HG03558 (cell line): ENCODE data around the gene HRH2.

Experiments used
- ATAC-seq: cut with Tn5 transposase; IDR thresholded peaks from one replicate; pipeline ENCODE4 v1.9.1; 2021; ENCODE audit warnings: moderate number of reproducible peaks; ENCODE audit not compliant: unreplicated experiment; ENCODE audit errors: extremely low read depth

The HRH2 gene

DNA sequence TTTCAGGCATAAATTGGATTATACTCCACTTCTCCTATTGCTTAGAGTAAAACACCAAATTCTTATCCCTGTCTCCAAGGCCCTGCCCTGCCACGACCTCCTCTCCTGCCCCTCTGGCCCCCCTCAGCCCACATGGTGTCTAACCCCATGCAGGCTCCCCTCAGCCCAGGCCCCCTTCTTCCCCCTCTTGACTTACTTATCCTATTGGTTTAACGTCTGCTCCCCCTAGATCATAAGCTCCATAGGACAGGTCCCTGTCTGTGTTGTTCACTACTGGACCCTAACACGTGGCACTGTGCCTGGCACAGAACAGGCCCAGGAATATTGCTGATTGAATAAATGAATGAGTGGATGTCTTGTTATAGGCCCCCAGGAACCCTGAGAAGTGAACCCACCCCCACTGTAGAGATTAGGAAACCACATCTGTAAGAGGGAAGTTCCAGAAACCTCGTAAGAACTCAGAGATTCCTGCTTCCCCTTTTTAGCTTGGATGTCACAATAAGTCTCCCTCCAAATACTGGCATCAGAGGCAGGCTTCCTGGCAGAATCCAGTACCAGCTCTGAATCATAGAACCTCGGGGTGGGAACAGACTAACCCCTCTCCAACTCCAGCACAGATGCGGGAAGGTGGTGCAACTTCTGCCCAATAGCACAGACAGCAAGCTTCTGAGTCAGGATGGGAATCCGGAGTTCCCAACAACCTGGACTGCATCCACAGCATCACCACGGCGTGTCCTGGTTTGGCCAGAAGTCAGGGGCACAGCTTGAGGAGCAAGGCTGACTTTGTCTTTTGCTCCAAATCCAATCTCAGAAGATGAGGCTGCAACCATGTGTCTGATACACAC is 31.5 kb downstream of the HRH2 start:
- ATAC-seq: no peak

- no peak for ATAC-seq
These were observed 32.2 kb downstream of the HRH2 start for GRCh38 chr5:175690025-175690424.

- no peak for ATAC-seq
These were observed 32.7 kb downstream of the HRH2 start for GRCh38 chr5:175690586-175690985.

DNA sequence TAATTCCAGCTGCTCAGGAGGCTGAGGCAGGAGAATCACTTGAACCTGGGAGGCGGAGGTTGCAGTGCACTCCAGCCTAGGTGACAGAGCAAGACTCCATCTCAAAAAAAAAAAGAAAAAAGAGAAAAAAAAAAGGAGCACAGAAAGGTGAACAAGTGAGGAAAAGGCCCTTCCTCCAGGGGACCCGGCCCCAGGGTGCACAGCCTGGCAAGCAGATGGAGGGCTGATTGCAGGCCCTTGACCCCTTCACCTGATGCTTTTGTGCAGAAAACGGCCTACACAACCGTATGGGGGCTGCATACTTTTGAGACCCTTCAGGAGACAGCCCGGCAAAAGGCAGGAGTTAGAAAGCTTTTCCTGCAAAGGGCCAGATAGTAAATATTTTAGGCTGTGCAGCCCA is 33.9 kb downstream of the HRH2 start:
- ATAC-seq: no peak

DNA sequence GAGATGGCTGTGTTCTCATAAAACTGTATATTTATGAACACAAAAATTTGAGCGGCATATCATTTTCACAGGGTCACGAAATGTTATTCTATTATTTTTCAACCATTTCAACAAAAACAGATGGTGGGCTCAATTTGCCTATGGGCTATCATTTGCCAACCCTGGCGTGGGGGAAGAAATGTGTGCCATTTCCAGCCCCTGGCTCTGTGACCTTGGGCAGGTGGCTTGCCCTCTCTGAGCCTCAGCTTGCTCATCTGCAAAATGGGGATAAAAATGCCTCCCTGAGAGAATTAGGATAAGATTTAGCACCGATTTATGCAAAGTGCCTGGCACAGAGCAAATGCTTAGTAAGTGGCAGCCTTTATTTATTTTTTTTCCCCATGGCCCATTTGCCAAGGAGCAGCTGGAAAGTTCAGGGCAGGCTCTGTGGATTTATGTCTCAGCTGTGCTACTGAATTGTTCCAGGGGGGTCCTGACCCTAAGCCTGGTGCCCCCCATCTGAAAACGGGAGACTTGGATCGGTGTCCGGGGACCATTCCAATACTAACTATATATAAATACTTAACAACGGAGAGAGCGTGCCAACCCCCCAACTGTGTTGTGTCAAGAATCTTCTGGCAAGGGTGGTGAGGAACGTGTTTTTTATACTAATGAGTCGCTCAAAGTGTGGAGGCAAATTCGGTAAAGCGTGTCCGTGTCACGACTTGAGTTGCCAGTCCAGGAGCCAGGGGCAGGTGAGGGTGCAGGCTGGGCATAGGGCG is 34.5 kb downstream of the HRH2 start:
- ATAC-seq: no peak

DNA sequence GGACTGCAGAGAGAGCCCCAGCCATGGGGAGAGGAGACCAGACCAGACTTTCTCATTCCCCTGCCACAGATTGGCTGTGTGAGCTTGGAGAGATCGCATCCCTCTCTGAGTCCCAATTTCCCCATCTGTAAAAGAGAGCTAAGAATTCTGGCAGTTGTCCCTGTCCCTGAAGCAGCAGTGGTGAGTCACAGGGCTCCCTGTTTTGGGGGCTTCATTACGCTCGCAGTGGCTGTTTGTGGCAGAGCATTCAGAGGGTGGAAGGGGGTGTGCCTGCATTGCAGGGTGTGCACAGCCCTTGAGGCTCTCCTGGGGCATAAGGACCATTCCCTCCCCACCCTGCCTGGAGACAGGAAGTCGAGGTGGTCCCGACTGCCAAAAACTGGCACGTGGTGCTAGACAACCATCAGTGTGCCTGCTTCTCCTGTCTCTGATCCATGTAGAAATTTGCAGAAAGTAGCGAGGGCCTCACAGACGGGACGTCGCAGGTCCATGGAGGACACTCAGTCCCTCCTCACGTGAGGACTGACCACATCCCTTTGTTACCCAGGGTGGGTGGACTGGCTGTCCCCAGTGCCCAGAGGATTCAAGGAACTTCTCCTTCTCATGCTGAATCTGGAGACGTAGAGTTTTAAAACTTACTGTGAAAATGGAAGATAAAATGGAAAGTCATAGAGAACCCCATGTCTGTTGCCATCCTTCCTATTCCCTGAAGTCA is 35.3 kb downstream of the HRH2 start:
- no peak for ATAC-seq

- no peak for ATAC-seq
These were observed 35.9 kb downstream of the HRH2 start for GRCh38 chr5:175693741-175694140.

GRCh38 chr5:175694371-175695160 is 36.7 kb downstream of the HRH2 start:
- ATAC-seq: no peak

- ATAC-seq: no peak
These were observed 37.6 kb downstream of the HRH2 start for GRCh38 chr5:175695161-175696126.

DNA sequence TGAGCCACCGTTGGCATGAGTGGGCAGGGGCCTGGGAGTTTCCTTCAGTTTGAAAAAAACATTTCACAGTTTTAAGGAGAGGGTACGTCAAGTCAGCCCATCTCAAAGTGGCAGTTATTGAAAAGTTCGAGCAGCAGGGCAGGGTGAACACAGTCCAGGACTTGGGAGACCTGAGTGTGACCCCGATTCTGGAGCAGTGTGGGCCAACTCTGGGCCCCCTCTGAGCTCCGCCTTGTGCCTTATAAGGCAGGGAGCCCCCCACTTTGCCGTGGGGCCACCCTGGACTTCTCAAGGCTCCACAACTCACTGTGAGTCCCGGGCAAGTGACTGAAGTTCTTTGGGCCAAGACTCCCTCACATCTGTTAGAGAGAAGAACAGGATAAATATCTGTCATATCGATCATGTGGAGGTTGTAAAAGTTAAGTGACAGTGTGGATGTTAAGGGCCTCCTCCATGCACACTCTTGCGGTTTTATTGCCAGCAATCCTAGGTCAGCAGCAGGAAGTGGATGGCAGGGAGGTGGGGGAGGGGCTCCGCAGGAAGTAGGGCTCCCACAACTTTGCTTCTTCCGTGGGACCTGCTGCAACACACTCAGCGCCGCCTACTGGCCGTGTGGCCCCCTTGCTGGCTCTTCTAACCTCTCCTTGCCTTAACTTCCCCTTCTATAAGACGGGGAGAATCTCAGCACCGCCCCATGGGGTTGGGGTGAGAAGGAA is 38.4 kb downstream of the HRH2 start:
- ATAC-seq: no peak

GRCh38 chr5:175696855-175697198 is 39.0 kb downstream of the HRH2 start:
- ATAC-seq: no peak

DNA sequence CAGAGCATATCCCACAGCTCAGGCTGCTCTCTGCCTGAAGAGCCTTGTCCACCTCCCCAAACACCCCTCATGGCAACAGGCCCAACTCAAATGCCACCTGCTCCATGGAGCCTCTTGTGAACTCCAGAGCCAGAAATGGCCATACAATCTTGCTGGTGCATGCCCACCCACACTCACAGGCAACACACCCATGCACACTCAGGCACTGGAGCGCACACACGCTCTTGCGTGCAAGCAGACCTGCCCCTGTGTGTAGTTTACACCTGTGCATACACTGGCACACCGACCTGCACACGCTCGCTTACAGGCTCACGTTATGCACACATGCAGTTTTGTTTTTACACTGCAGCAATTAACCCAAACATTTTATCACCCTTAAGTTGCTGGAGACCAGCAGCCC is 40.0 kb downstream of the HRH2 start:
- ATAC-seq: no peak

- no peak for ATAC-seq
These were observed 40.7 kb downstream of the HRH2 start for GRCh38 chr5:175698401-175699115.

- no peak for ATAC-seq
These were observed 43.1 kb downstream of the HRH2 start for GRCh38 chr5:175700991-175701390.

- no peak for ATAC-seq
These were observed 43.9 kb downstream of the HRH2 start for GRCh38 chr5:175701797-175702196.

DNA sequence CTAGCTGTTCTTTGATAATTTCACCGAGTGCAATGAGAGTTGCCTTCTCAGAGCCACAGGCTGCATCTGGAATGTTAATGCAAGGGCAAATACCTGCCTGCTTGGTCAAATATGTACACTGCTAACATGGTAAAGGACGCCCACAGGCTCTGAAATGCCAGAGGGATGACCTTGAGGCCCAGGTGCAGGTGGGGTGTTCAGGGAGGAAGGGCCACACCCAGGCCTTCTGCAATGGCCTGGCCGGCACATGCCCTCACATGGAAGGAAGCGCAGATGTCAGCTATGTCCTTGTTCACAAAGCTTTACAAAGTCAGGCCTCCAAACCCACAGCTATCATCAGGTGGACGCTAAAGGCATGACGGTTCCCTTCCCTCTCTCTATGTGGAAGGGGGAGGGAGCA is 48.6 kb downstream of the HRH2 start:
- ATAC-seq: no peak

GRCh38 chr5:175707751-175708375 is 50.0 kb downstream of the HRH2 start:
- ATAC-seq: no peak
